HG02588 (cell line): ENCODE results near the gene NUS1.
A peak's percentile ranks its signal among the peaks of the same experiment; 100 is the strongest.
"Not testable (repeated sequence)": the region's sequence is repeated elsewhere in the genome, so short reads cannot be mapped to it uniquely, and the experiment has no call there.

Source experiments
- ATAC-seq: cut with Tn5 transposase; IDR thresholded peaks from one replicate; pipeline ENCODE4 v1.9.1; 2021; ENCODE audit warnings: mild to moderate bottlenecking, moderate library complexity; ENCODE audit not compliant: unreplicated experiment

NUS1 gene

GRCh38 chr6:117674991-117675657 lies at the start of gene NUS1:
Gene NUS1 (plus strand): TSS chr6:117675469. CDS start chr6:117675671, 202 bp downstream.
- peak; percentile 97 for ATAC-seq

GRCh38 chr6:117627533-117627932 lies 47.7 kb upstream of the NUS1 start:
- no peak for ATAC-seq

- no peak for ATAC-seq
These were observed 46.1 kb upstream of the NUS1 start for GRCh38 chr6:117629119-117629660.

- no peak for ATAC-seq
These were observed 37.5 kb upstream of the NUS1 start for GRCh38 chr6:117637770-117638169.

GRCh38 chr6:117642976-117643375 lies 32.3 kb upstream of the NUS1 start:
- ATAC-seq = no peak

- ATAC-seq = not testable (repeated sequence)
These were observed 23.3 kb upstream of the NUS1 start for GRCh38 chr6:117651984-117652383.

- ATAC-seq = no peak
These were observed 21.3 kb upstream of the NUS1 start for GRCh38 chr6:117653949-117654348.

GRCh38 chr6:117655380-117655779 lies 19.9 kb upstream of the NUS1 start:
- ATAC-seq = no peak

GRCh38 chr6:117666881-117667280 lies 8.4 kb upstream of the NUS1 start:
- ATAC-seq = no peak

GRCh38 chr6:117668736-117669135 lies 6.5 kb upstream of the NUS1 start:
- ATAC-seq = no peak

- ATAC-seq = no peak
These were observed 766 bp upstream of the NUS1 start for GRCh38 chr6:117674503-117674902.

GRCh38 chr6:117675658-117676301 lies 511 bp downstream of the NUS1 start:
- ATAC-seq = peak; percentile 19

- no peak for ATAC-seq
These were observed 1.4 kb downstream of the NUS1 start for GRCh38 chr6:117676577-117677218.

GRCh38 chr6:117677553-117678141 lies 2.4 kb downstream of the NUS1 start:
- ATAC-seq = no peak

GRCh38 chr6:117681162-117681741 lies 6.0 kb downstream of the NUS1 start:
- ATAC-seq = no peak

- no peak for ATAC-seq
These were observed 9.5 kb downstream of the NUS1 start for GRCh38 chr6:117684749-117685148.

GRCh38 chr6:117685359-117685758 lies 10.1 kb downstream of the NUS1 start:
- no peak for ATAC-seq

GRCh38 chr6:117687021-117687648 lies 11.9 kb downstream of the NUS1 start:
- no peak for ATAC-seq

GRCh38 chr6:117689584-117689983 lies 14.3 kb downstream of the NUS1 start:
- ATAC-seq = not testable (repeated sequence)

- no peak for ATAC-seq
These were observed 31.2 kb downstream of the NUS1 start for GRCh38 chr6:117706504-117706903.
